ENCODE results near the gene FUT4.
"Not testable (repeated sequence)": the region's sequence is repeated elsewhere in the genome, so short reads cannot be mapped to it uniquely, and the experiment has no call there.

Gene FUT4

DNA sequence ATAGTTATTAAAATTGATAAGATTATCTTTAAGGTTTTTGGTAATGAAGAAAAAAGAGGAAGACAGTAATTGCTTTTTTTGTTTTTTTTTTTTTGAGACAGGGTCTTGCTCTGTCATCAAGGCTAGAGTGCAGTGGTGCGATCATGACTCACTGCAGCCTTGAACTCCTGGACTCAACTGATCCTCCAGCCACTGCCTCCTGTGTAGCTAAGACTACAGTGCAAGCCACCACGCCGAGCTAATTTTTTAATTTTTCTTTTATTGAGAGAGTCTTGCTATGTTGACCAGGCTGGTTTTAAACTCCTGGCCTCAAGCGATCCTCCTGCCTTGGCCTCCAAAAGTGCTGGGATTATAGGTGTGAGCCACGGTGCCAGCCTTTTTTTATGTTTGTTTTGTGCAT lies 37.2 kb upstream of the FUT4 start:
- DNase-seq; H3K18ac ChIP-seq (ENCODE audit: low read length); H2AK5ac ChIP-seq (ENCODE audit: low read length); H4K8ac ChIP-seq (ENCODE audit: low read depth, low read length); H3K4me1 ChIP-seq (ENCODE audit: control insufficient read depth, low read depth, low read length); H3K27me3 ChIP-seq (ENCODE audit: insufficient read depth, low read length, poor library complexity); H2BK120ac ChIP-seq (ENCODE audit: low read depth, low read length); H2BK15ac ChIP-seq (replicated peaks; ENCODE audit: low read depth); H3K79me1 ChIP-seq (ENCODE audit: low read length); H3K4me2 ChIP-seq (ENCODE audit: low read length); H4K5ac ChIP-seq (ENCODE audit: low read length); H3K27ac ChIP-seq (ENCODE audit: low read depth, low read length); H3K9ac ChIP-seq (ENCODE audit: low read length); H3K36me3 ChIP-seq (ENCODE audit: control insufficient read depth, insufficient read depth, low read length); H3K4ac ChIP-seq (ENCODE audit: low read depth, low read length); H3K4me3 ChIP-seq (ENCODE audit: low read length); H3K23ac ChIP-seq (ENCODE audit: low read length); H3K56ac ChIP-seq (ENCODE audit: low read length); H2BK5ac ChIP-seq (ENCODE audit: low read length); H3K79me2 ChIP-seq (ENCODE audit: control insufficient read depth, insufficient read depth, low read length): not testable (repeated sequence)
- WGBS (ENCODE audit: extremely low coverage, insufficient coverage, low lambda C conversion rate), result no CpG with 5 or more reads among the region's 5 CpGs

DNA sequence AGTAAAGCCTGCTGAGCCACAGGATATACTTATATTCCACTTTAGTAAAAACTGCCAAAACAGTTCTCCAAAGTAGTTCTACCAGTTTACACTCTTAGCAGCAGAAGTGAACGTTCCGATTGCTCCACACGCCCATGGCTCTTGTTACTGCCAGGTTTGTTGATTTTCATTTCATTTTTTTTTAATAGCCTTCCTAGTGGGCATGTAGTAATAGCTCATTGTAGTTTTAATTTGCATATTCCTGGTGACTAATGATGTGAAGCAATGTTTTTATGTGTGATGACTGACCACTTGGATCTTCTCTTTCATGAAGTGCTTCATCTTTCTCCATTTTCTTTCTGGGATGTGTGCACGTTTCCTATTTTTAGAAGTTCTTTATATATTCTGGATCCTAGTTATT lies 36.2 kb upstream of the FUT4 start:
- Histone ChIP-seq H3K79me1 (ENCODE audit: low read length) (no peaks in the 10 kb centered on the region), H3K4me1 (ENCODE audit: control insufficient read depth, low read depth, low read length) (peaks cover 3% of the 10 kb centered on the region), H3K23ac (ENCODE audit: low read length) (no peak overlapping the region), H4K8ac (ENCODE audit: low read depth, low read length) (no peak overlapping the region), H4K5ac (ENCODE audit: low read length) (no peak overlapping the region), H3K4me3 (ENCODE audit: low read length) (no peak overlapping the region), H2BK15ac (replicated peaks; ENCODE audit: low read depth) (no peak overlapping the region), H2AK5ac (ENCODE audit: low read length) (no peak overlapping the region), H3K36me3 (ENCODE audit: control insufficient read depth, insufficient read depth, low read length) (no peaks in the 10 kb centered on the region), H3K27ac (ENCODE audit: low read depth, low read length) (no peak overlapping the region), H3K79me2 (ENCODE audit: control insufficient read depth, insufficient read depth, low read length) (no peaks in the 10 kb centered on the region), H3K4ac (ENCODE audit: low read depth, low read length) (no peak overlapping the region), H3K18ac (ENCODE audit: low read length) (no peak overlapping the region), H3K27me3 (ENCODE audit: insufficient read depth, low read length, poor library complexity) (no peaks in the 10 kb centered on the region), H2BK120ac (ENCODE audit: low read depth, low read length) (no peak overlapping the region), H3K56ac (ENCODE audit: low read length) (no peak overlapping the region), H3K9ac (ENCODE audit: low read length) (no peak overlapping the region), H2BK5ac (ENCODE audit: low read length) (no peak overlapping the region), H3K4me2 (ENCODE audit: low read length) (no peak overlapping the region)
- WGBS (ENCODE audit: extremely low coverage, insufficient coverage, low lambda C conversion rate), result no CpG with 5 or more reads among the region's 4 CpGs
- DNase-seq, result no peak

DNA sequence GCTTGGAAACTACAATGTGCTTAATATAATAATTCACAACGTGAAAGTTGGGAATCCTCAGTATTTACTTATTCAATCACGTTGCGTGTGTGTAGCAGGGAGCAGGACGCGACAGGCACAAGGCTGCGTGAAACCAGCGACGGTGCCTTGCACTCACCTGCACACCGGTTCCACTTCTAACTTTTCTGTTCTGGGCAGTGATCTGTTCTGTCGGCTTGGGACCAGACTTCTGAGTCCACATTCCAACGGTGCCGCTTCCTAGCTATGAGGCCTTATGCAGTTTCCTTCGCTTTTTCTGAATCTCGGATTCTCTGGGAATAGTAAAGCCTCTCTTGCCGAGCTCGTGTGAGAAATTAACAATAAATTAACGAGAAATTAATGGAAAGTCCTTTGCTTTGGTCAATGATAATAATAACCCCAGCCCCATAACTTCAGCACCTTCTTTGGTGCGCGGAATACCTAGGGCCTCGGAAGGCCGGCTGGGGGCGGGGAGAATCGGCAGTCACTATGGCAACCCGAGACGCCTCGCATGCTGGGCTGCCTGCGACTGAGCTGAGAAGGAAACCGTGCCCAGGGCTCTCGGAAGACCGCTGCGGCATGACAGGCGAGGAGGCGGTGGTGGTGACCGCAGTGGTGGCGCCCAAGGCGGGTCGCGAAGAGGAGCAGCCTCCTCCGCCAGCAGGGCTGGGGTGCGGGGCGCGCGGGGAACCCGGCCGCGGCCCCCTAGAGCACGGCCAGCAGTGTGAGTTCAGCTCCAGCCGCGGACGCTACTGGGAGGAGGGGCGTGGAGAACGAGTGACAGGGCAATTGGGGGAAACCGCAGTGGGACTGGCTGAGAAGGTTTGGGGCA lies 31.6 kb upstream of the FUT4 start, which contains the start of gene C11orf97:
TSS of gene C11orf97 (plus strand) at position 530 of the 850 bp plus-strand sequence. CDS start at position 598, 68 bp downstream.
- H3K27me3 ChIP-seq (ENCODE audit: insufficient read depth, low read length, poor library complexity), result no peaks in the 10 kb centered on the region
- no CpG with 5 or more reads among the region's 53 CpGs for WGBS (ENCODE audit: extremely low coverage, insufficient coverage, low lambda C conversion rate)

DNA sequence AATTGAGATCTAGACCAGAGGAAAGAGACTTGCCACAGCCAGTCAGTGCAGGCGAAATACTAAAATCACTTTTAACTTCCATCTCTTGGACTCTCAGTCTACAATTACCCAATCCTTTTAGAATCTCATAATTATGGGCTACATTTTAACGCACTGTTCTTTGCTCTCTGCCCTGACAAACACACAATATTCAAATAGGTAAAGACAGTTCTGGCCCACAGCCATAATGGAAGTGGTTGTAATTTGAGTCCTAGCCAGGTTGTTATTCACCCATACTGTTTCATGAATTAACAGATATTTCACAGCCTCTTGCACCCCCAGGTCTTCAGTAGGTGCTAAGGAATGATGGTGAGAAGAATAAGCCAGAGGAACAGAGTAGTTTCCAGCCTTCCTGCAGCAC lies 30.6 kb upstream of the FUT4 start:
- Histone ChIP-seq H3K4me1 (ENCODE audit: control insufficient read depth, low read depth, low read length) (peaks cover 5% of the 10 kb centered on the region), H3K23ac (ENCODE audit: low read length) (no peak overlapping the region), H3K27me3 (ENCODE audit: insufficient read depth, low read length, poor library complexity) (no peaks in the 10 kb centered on the region), H2BK120ac (ENCODE audit: low read depth, low read length) (no peak overlapping the region), H3K9ac (ENCODE audit: low read length) (no peak overlapping the region), H3K79me1 (ENCODE audit: low read length) (no peaks in the 10 kb centered on the region), H2AK5ac (ENCODE audit: low read length) (no peak overlapping the region), H3K4me2 (ENCODE audit: low read length) (no peak overlapping the region), H3K27ac (ENCODE audit: low read depth, low read length) (no peak overlapping the region), H3K4me3 (ENCODE audit: low read length) (no peak overlapping the region), H3K79me2 (ENCODE audit: control insufficient read depth, insufficient read depth, low read length) (no peaks in the 10 kb centered on the region), H3K4ac (ENCODE audit: low read depth, low read length) (no peak overlapping the region), H2BK15ac (replicated peaks; ENCODE audit: low read depth) (no peak overlapping the region), H2BK5ac (ENCODE audit: low read length) (no peak overlapping the region), H4K5ac (ENCODE audit: low read length) (no peak overlapping the region), H4K8ac (ENCODE audit: low read depth, low read length) (no peak overlapping the region), H3K36me3 (ENCODE audit: control insufficient read depth, insufficient read depth, low read length) (no peaks in the 10 kb centered on the region), H3K56ac (ENCODE audit: low read length) (no peak overlapping the region), H3K18ac (ENCODE audit: low read length) (no peak overlapping the region)
- DNase-seq, result no peak
- no CpG with 5 or more reads among the region's 2 CpGs for WGBS (ENCODE audit: extremely low coverage, insufficient coverage, low lambda C conversion rate)

More for the DNA sequence above, 31.6 kb upstream of the FUT4 start, which contains the start of gene C11orf97:
- H3K9ac ChIP-seq (ENCODE audit: low read length), result no peak within 1 kb of the TSS
- no peaks in the 10 kb centered on the region for H3K79me1 ChIP-seq (ENCODE audit: low read length)
- peak within 1 kb of the TSS; percentile 80 for H3K23ac ChIP-seq (ENCODE audit: low read length)
- no peak within 1 kb of the TSS for H2BK5ac ChIP-seq (ENCODE audit: low read length)
- H3K18ac ChIP-seq (ENCODE audit: low read length), result no peak within 1 kb of the TSS
- H2BK15ac ChIP-seq (replicated peaks; ENCODE audit: low read depth), result no peak within 1 kb of the TSS
- peak within 1 kb of the TSS; percentile 38 for H3K56ac ChIP-seq (ENCODE audit: low read length)
- no peak within 1 kb of the TSS for H3K4ac ChIP-seq (ENCODE audit: low read depth, low read length)
- DNase-seq, result peak; percentile 89
- peak within 1 kb of the TSS; percentile 74 for H3K4me2 ChIP-seq (ENCODE audit: low read length)
- no peak within 1 kb of the TSS for H4K8ac ChIP-seq (ENCODE audit: low read depth, low read length)
- no peaks in the 10 kb centered on the region for H3K36me3 ChIP-seq (ENCODE audit: control insufficient read depth, insufficient read depth, low read length)
- no peaks in the 10 kb centered on the region for H3K79me2 ChIP-seq (ENCODE audit: control insufficient read depth, insufficient read depth, low read length)
- no peak within 1 kb of the TSS for H3K4me3 ChIP-seq (ENCODE audit: low read length)
- H4K5ac ChIP-seq (ENCODE audit: low read length), result no peak within 1 kb of the TSS
- H3K4me1 ChIP-seq (ENCODE audit: control insufficient read depth, low read depth, low read length), result peaks cover 5% of the 10 kb centered on the region
- no peak within 1 kb of the TSS for H2BK120ac ChIP-seq (ENCODE audit: low read depth, low read length)
- no peak within 1 kb of the TSS for H3K27ac ChIP-seq (ENCODE audit: low read depth, low read length)
- no peak within 1 kb of the TSS for H2AK5ac ChIP-seq (ENCODE audit: low read length)

GRCh38 chr11:94515398-94515797 lies 28.3 kb upstream of the FUT4 start:
- Histone ChIP-seq H3K79me2 (ENCODE audit: control insufficient read depth, insufficient read depth, low read length) (no peaks in the 10 kb centered on the region), H3K4me2 (ENCODE audit: low read length) (no peak overlapping the region), H3K27ac (ENCODE audit: low read depth, low read length) (no peak overlapping the region), H4K8ac (ENCODE audit: low read depth, low read length) (no peak overlapping the region), H2AK5ac (ENCODE audit: low read length) (no peak overlapping the region), H3K23ac (ENCODE audit: low read length) (no peak overlapping the region), H2BK15ac (replicated peaks; ENCODE audit: low read depth) (no peak overlapping the region), H3K9ac (ENCODE audit: low read length) (no peak overlapping the region), H4K5ac (ENCODE audit: low read length) (no peak overlapping the region), H3K4me1 (ENCODE audit: control insufficient read depth, low read depth, low read length) (peaks cover 5% of the 10 kb centered on the region), H3K79me1 (ENCODE audit: low read length) (no peaks in the 10 kb centered on the region), H3K18ac (ENCODE audit: low read length) (no peak overlapping the region), H3K4ac (ENCODE audit: low read depth, low read length) (no peak overlapping the region), H2BK120ac (ENCODE audit: low read depth, low read length) (no peak overlapping the region), H3K56ac (ENCODE audit: low read length) (no peak overlapping the region), H3K27me3 (ENCODE audit: insufficient read depth, low read length, poor library complexity) (no peaks in the 10 kb centered on the region), H2BK5ac (ENCODE audit: low read length) (no peak overlapping the region), H3K4me3 (ENCODE audit: low read length) (no peak overlapping the region), H3K36me3 (ENCODE audit: control insufficient read depth, insufficient read depth, low read length) (no peaks in the 10 kb centered on the region)
- no CpG with 5 or more reads among the region's 2 CpGs for WGBS (ENCODE audit: extremely low coverage, insufficient coverage, low lambda C conversion rate)
- no peak for DNase-seq

Measured in mesendoderm (in vitro differentiated cells).